GM23338 (cell line): ENCODE results near the gene IFITM10.

Source experiments
- CREB1 ChIP-seq: fragments of 250-450 bp; sonication (Bioruptor Pico); IDR thresholded peaks from 2 replicates; pipeline ENCODE4 v1.5.0; 2020; ENCODE audit warnings: low read depth, mild to moderate bottlenecking, moderate library complexity
- EZH2 ChIP-seq: fragments of 200-600 bp; sonication (generic); IDR thresholded peaks from one replicate; pipeline ENCODE4 v1.8.0; 2017; ENCODE audit warnings: antibody characterized with exemption, mild to moderate bottlenecking, low read depth; ENCODE audit not compliant: unreplicated experiment
- EZH2phosphoT487 ChIP-seq: fragments of 200-600 bp; sonication (generic); IDR thresholded peaks from one replicate; pipeline ENCODE4 v1.8.1; 2018; ENCODE audit warnings: antibody characterized with exemption; ENCODE audit not compliant: unreplicated experiment
- POLR2AphosphoS5 ChIP-seq: IDR thresholded peaks from 2 replicates; pipeline ENCODE4 v1.6.1; 2016; ENCODE audit warnings: antibody characterized with exemption, low read depth
- ZNF114 ChIP-seq: fragments of 250-450 bp; sonication (Bioruptor Pico); IDR thresholded peaks from 2 replicates; pipeline ENCODE4 v1.5.0; 2020; ENCODE audit warnings: mild to moderate bottlenecking, moderate library complexity
- TF ChIP-seq, protein P1 (sequence below), 2 experiments: fragments of 200-600 bp in 1 of 2; sonication (generic) in 1 of 2; conservative IDR thresholded peaks; 2 replicates each; pipeline versions ENCODE4 v1.5.1 to v1.6.1; 2016 to 2017; ENCODE audit warnings: antibody characterized with exemption in 2 of 2, low read depth in 2 of 2, mild to moderate bottlenecking in 2 of 2, moderate library complexity in 1 of 2

DNA sequence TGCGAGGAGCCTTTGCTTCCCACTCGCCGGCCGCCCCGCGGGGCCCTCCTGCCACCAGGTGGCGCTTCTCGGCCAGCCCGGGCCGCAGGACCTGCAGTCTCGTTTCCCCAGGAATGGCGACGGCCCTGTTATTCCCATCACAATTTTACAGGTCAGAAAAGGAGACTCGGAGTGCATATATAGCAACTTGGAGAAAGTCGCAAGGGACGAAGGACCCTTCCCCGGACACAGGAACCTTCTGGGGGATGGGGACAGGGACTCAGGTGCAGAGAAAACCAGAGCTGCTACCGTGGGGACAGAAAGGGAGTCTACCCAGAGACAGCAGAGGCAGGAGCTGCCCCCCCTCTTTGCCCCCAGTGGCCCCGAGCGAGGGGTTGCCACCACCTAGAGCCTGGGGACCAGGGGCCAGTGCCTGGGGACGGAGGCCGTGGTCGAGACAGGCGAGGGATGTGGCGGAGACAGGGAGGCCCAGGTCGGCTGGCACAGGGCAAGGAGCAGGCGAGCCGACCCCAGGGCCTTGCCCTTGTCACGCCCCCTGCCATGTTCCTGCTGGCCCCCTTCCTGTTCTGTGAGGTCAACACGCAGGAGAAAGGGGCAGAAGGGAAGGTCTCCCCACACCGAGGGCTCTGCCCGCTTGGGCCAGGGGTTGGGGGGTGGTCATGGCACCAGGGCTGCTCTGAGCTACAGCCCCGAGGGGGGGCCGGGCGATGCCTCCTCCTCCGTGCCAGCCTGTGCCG is 56.9 kb downstream of the IFITM10 start:
- TF ChIP-seq POLR2AphosphoS5 (no peak), EZH2 (no peak), CREB1 (no peak), ZNF114 (no peak), EZH2phosphoT487 (no peak)
- TF ChIP-seq, protein P1, sequence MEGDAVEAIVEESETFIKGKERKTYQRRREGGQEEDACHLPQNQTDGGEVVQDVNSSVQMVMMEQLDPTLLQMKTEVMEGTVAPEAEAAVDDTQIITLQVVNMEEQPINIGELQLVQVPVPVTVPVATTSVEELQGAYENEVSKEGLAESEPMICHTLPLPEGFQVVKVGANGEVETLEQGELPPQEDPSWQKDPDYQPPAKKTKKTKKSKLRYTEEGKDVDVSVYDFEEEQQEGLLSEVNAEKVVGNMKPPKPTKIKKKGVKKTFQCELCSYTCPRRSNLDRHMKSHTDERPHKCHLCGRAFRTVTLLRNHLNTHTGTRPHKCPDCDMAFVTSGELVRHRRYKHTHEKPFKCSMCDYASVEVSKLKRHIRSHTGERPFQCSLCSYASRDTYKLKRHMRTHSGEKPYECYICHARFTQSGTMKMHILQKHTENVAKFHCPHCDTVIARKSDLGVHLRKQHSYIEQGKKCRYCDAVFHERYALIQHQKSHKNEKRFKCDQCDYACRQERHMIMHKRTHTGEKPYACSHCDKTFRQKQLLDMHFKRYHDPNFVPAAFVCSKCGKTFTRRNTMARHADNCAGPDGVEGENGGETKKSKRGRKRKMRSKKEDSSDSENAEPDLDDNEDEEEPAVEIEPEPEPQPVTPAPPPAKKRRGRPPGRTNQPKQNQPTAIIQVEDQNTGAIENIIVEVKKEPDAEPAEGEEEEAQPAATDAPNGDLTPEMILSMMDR (conservative IDR thresholded peaks at IDR 0.05; ENCODE audit: low read depth in 2 of 2), result peak; percentile 76 to 87
